A549 (cell line): ENCODE measurements around the gene PKD2L1.

Experiments used
- BHLHE40 ChIP-seq: IDR thresholded peaks from 2 replicates; pipeline ENCODE4 v1.6.1; 2012; ENCODE audit warnings: low read depth, low read length, inconsistent platforms
- CHD2 ChIP-seq: fragments of 150-350 bp; IDR thresholded peaks from 2 replicates; pipeline ENCODE4 v1.6.1; 2014; ENCODE audit warnings: low read length; ENCODE audit not compliant: partially characterized antibody
- CTCF ChIP-seq: fragments of >200 bp; sonication (Bioruptor Twin); formaldehyde crosslinking; IDR thresholded peaks from 3 replicates; pipeline ENCODE4 v1.5.1; 2016
- EP300 ChIP-seq, 2 experiments: fragments of >200 bp; sonication (Bioruptor Twin); formaldehyde crosslinking; IDR thresholded peaks; 2 replicates in 1 of 2; 3 replicates in 1 of 2; pipeline ENCODE4 v1.6.1; 2016 to 2017
- ESRRA ChIP-seq: fragments of 150-350 bp; IDR thresholded peaks from 2 replicates; pipeline ENCODE4 v1.6.1; 2014; ENCODE audit warnings: mild to moderate bottlenecking, low read length, borderline replicate concordance
- FOXS1 ChIP-seq: fragments of 250-450 bp; sonication (Bioruptor Pico); IDR thresholded peaks from 2 replicates; pipeline ENCODE4 v1.5.0; 2020; ENCODE audit warnings: mild to moderate bottlenecking, moderate library complexity
- MYC ChIP-seq: IDR thresholded peaks from 2 replicates; pipeline ENCODE4 v1.6.1; 2012; ENCODE audit warnings: mild to moderate bottlenecking, inconsistent platforms, low read length, improper control_type of control experiment, borderline replicate concordance
- NR3C1 ChIP-seq: fragments of >200 bp; sonication (Bioruptor Twin); formaldehyde crosslinking; IDR thresholded peaks from 3 replicates; pipeline ENCODE4 v1.6.1; 2017
- PHF8 ChIP-seq: fragments of 200-600 bp; sonication (generic); IDR thresholded peaks from 2 replicates; pipeline ENCODE4 v1.6.1; 2016; ENCODE audit warnings: low read depth, mild to moderate bottlenecking, antibody characterized with exemption, moderate library complexity, borderline replicate concordance
- POLR2A ChIP-seq: IDR thresholded peaks from 2 replicates; pipeline ENCODE4 v1.6.1; 2012; ENCODE audit warnings: mild to moderate bottlenecking, low read length
- RCOR1 ChIP-seq: fragments of 150-350 bp; IDR thresholded peaks from 2 replicates; pipeline ENCODE4 v1.6.1; 2014; ENCODE audit warnings: antibody characterized with exemption, low read length, low read depth
- REST ChIP-seq: fragments of 200-600 bp; sonication (generic); IDR thresholded peaks from 2 replicates; pipeline ENCODE4 v1.6.1; 2016; ENCODE audit warnings: antibody characterized with exemption, mild to moderate bottlenecking, moderate library complexity
- SMC3 ChIP-seq: fragments of >200 bp; sonication (Bioruptor Twin); formaldehyde crosslinking; IDR thresholded peaks from 3 replicates; pipeline ENCODE4 v1.6.1; 2018; ENCODE audit warnings: inconsistent platforms

GRCh38 chr10:100318207-100318606 lies 11.8 kb downstream of the PKD2L1 start:
- TF ChIP-seq POLR2A (no peak), EP300 (IDR thresholded peaks at IDR 0.05) (no peak), PHF8 (no peak), MYC (no peak), CTCF (no peak), FOXS1 (no peak), SMC3 (no peak), ESRRA (no peak), RCOR1 (no peak), CHD2 (no peak), NR3C1 (no peak), REST (no peak), BHLHE40 (no peak)
